GM12873 (cell line): ENCODE results near the gene SHROOM2.

Experiments used
- TF ChIP-seq, protein P1 (sequence below): IDR thresholded peaks from 2 replicates; pipeline ENCODE4 v1.5.1; 2012; ENCODE audit warnings: low read depth, mild to moderate bottlenecking, moderate library complexity, low read length, control low read depth; ENCODE audit not compliant: insufficient read depth; ENCODE audit errors: missing control alignments

Gene SHROOM2

DNA sequence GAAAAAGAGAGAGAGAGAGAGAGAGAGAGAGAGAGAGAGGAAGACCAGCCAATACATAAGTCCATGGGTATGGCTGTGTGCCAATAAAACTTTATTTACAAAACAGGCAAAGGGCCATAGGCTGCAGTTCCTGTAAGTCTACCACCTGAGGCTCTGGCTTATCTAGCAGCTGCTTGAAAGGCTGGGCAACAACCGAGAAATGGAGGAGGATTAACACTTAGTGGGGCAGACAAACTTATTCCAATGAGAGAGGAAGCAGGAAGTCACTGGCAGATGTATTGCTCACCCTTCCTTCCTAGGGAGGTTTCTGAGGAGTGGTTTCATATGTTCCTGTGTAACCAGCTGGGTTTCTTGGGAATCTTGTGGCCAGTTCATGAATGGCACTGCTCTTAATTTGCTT, 15.9 kb upstream of the SHROOM2 start:
- TF ChIP-seq, protein P1, sequence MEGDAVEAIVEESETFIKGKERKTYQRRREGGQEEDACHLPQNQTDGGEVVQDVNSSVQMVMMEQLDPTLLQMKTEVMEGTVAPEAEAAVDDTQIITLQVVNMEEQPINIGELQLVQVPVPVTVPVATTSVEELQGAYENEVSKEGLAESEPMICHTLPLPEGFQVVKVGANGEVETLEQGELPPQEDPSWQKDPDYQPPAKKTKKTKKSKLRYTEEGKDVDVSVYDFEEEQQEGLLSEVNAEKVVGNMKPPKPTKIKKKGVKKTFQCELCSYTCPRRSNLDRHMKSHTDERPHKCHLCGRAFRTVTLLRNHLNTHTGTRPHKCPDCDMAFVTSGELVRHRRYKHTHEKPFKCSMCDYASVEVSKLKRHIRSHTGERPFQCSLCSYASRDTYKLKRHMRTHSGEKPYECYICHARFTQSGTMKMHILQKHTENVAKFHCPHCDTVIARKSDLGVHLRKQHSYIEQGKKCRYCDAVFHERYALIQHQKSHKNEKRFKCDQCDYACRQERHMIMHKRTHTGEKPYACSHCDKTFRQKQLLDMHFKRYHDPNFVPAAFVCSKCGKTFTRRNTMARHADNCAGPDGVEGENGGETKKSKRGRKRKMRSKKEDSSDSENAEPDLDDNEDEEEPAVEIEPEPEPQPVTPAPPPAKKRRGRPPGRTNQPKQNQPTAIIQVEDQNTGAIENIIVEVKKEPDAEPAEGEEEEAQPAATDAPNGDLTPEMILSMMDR: no peak

DNA sequence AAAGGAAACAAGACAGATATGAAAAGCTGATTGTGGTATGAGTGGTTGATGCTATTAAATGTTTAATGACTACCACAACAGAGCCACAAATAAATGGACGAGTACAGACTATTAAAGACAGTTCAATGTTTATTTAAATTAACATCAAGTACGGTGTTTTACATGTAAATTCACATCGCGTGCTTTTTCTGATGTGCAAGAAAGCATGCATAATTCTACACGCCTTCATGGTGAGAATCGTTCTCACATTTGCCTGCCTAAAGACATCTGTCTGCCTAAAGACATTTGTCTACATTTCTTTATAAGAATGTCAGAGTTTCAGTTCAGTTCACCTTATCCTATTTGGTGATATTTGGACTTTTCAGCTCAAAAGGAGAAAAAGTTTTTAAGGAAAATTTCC, 13.3 kb upstream of the SHROOM2 start:
- TF ChIP-seq, protein P1: no peak

DNA sequence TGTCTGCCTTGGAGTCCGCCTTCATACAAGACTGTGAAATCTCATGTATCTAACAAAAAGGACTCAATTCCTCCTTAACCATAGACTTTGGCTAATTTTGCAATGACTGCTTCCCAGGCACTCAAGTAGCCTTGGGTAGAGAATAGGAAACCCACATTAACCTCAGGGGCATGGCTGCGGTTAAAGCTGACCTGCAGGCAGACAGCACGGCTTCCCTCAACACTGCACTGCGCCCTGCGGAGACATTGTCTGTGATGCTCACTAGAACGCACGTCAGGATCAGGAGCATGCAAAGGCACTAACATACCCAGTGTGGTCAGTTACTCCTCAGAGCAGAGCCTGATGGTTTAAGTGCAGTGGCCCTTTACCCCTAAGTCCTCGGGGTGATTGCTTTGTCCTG, 10.3 kb upstream of the SHROOM2 start:
- TF ChIP-seq, protein P1: no peak

DNA sequence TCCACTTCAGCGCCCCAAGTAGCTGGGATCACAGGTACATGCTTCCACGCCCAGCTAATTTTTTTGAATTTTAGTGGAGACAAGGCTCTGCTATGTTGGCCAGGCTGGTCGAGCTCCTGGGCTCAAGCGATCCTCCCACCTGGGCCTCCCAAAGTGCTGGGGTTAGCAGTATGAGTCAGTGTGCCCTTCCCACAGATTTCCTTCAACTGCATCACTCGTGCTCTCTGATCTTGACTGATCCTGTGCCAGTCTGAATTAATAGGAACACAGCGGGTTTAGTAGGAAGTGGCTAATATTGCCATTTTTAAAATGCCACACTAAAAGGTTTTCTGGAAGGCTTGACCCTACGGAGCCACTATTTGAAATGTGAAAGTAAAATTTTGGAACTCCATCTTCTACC, 4.3 kb upstream of the SHROOM2 start:
- TF ChIP-seq, protein P1: no peak

DNA sequence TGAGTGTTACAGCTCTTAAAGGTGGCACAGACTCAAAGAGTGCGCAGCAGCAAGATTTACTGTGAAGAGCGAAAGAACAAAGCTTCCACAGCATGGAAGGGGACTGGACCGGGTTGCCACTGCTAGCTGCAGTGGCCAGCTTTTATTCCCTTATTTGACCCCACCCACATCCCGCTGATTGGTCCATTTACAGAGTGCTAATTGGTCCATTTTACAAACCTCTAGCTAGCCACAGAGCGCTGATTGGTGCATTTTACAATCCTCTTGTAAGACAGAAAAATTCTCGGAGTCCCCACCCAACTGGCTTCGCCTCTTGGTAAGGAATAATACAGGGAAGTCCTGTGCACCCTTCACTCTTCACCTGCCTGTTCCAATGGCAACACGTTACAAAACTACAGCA, 1.9 kb upstream of the SHROOM2 start:
- TF ChIP-seq, protein P1: no peak

DNA sequence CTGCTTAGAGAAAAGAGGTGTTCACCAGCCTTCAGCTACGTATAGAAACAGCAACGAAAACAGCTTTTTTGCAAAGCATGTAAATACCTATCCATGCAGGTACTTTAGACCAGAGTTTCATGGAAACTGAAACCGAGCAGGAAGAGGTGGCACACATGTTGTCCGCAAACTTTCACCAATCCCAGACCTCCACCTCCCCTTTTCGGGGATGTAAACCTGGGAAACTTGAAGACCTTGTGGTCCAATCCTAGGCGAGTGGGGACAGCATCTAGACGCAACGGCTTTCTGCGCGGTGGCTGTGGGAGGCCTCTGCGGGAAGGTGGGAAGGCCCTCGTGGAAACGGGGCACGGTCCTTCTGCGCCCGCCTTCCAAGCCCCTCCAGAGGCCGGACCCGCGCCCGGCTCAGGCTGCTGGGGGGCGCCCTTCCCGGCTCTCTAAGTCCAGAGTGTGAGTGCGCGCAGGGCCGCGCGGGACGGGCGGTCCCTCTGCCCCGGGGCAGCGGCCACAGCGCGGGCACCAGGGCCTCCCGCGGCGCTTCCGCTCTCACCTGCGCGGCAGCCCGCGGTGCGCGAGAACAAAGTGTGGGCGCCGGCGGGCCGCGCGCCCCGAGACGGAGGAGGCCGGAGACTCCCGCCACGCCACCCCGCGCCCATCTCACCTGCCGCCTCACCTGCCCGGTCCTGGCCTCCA, 830 bp upstream of the SHROOM2 start:
- TF ChIP-seq, protein P1: no peak

DNA sequence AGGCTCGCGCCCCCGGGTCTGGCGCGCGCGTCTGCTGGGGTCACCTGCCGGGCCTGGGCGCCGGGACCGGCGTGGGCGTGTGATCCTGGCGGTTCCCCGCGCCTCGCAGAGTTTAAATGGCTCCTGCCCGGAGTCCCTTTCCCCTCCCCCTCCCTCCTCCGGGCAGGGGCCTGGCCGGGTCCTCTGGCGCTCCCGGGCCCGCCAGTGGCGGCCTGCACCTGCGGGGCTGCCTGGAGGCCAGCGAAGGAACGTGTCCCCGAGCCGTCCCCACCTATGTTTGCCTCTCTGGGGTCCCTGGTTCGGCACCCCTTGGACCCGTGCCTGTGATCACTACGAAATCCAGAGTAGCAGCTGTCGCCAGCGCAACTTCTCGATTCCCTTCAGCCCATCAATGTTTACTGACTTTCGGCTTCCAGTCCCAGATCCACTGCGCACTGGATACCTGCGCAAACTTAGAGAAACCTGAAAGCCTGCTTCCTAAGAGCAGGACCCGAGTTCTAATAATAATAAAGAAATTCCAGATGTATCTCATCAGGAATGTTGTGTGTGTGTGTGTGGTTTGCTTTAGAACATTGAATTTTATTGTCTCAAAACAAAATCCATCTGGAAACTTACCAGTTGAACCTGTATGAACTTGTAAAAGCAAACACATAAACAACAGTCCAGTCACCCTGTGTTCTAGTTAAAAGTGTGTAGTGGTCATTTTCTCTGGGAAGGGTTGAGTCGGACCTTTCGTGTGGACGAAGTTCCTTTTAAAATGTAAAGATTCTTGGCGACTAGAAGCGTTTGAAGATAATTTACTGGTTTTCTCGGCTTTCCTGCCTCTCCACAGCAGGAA, 788 bp downstream of the SHROOM2 start:
- TF ChIP-seq, protein P1: no peak
